K562 (cell line): ENCODE measurements around the gene LCTL.

Experiments
- ARID3A ChIP-seq: IDR thresholded peaks from 2 replicates; pipeline ENCODE4 v1.6.1; 2012; ENCODE audit warnings: low read depth, low read length, improper control_type of control experiment, borderline replicate concordance
- ARID3B ChIP-seq: fragments of 250-450 bp; sonication (Bioruptor Pico); IDR thresholded peaks from 2 replicates; pipeline ENCODE4 v1.4.0; 2020; ENCODE audit warnings: borderline replicate concordance
- ATF2 ChIP-seq: sonication (generic); formaldehyde crosslinking; IDR thresholded peaks from 2 replicates; pipeline ENCODE4 v1.8.1; 2022; ENCODE audit warnings: missing genetic modification reagents
- CTCF ChIP-seq, 3 experiments: IDR thresholded peaks in 2 of 3; conservative IDR thresholded peaks in 1 of 3; 2 replicates each; pipeline ENCODE4 v1.5.1; 2011 to 2012; ENCODE audit warnings: low read length in 3 of 3, mild to moderate bottlenecking in 3 of 3, control low read depth in 2 of 3, improper control_type of control experiment in 1 of 3, inconsistent platforms in 1 of 3, low read depth in 1 of 3, mixed read lengths in 1 of 3, moderate library complexity in 1 of 3; ENCODE audit not compliant: insufficient read depth in 2 of 3
- EP300 ChIP-seq: IDR thresholded peaks from 2 replicates; pipeline ENCODE4 v1.6.1; 2012; ENCODE audit warnings: low read length, improper control_type of control experiment
- FOXP1 ChIP-seq: sonication (generic); formaldehyde crosslinking; IDR thresholded peaks from 2 replicates; pipeline ENCODE4 v1.8.0; 2022; ENCODE audit warnings: mild to moderate bottlenecking, missing genetic modification reagents
- NFE2 ChIP-seq: IDR thresholded peaks from 2 replicates; pipeline ENCODE4 v1.6.1; 2014; ENCODE audit warnings: antibody characterized with exemption, low read depth
- REST ChIP-seq, 2 experiments: fragments of 450-650 bp; formaldehyde crosslinking in 1 of 2; IDR thresholded peaks; 2 replicates each; pipeline versions ENCODE4 v1.4.0 to v1.6.1; 2014 to 2020; ENCODE audit warnings: mild to moderate bottlenecking in 2 of 2, borderline replicate concordance in 1 of 2, low read depth in 1 of 2
- ZBTB8A ChIP-seq: fragments of 450-650 bp; IDR thresholded peaks from 2 replicates; pipeline ENCODE4 v1.6.1; 2018; ENCODE audit warnings: mild to moderate bottlenecking, moderate library complexity; ENCODE audit not compliant: partially characterized antibody
- ZNF668 ChIP-seq: fragments of 250-450 bp; sonication (Bioruptor Pico); IDR thresholded peaks from 2 replicates; pipeline ENCODE4 v1.8.0; 2022; ENCODE audit warnings: mild to moderate bottlenecking, inconsistent platforms
- ZNF778 ChIP-seq: fragments of 450-650 bp; formaldehyde crosslinking; IDR thresholded peaks from 2 replicates; pipeline ENCODE4 v1.4.0; 2020; ENCODE audit warnings: mild to moderate bottlenecking, moderate library complexity

GRCh38 chr15:66558271-66558670 lies 7.5 kb downstream of the LCTL start:
- TF ChIP-seq ARID3A, result no peak
- TF ChIP-seq REST (IDR thresholded peaks at IDR 0.05; ENCODE audit: borderline replicate concordance), result no peak
- no peak for TF ChIP-seq REST (CRISPR knock-in tag; IDR thresholded peaks at IDR 0.05; ENCODE audit: low read depth)
- TF ChIP-seq ZNF668 (CRISPR knock-in tag), result no peak
- TF ChIP-seq ZBTB8A, result no peak
- TF ChIP-seq ATF2 (CRISPR knock-in tag), result no peak
- TF ChIP-seq EP300, result no peak
- no peak for TF ChIP-seq ZNF778 (CRISPR knock-in tag)
- TF ChIP-seq NFE2, result no peak
- TF ChIP-seq FOXP1 (CRISPR knock-in tag), result no peak
- TF ChIP-seq CTCF (IDR thresholded peaks at IDR 0.05 in 2 of 3, conservative IDR thresholded peaks at IDR 0.05 in 1 of 3; ENCODE audit: insufficient read depth in 2 of 3, low read depth in 1 of 3, low read length in 3 of 3), result no peak
- TF ChIP-seq ARID3B (CRISPR knock-in tag), result no peak
